ENCODE results near the gene PTPA.

DNA sequence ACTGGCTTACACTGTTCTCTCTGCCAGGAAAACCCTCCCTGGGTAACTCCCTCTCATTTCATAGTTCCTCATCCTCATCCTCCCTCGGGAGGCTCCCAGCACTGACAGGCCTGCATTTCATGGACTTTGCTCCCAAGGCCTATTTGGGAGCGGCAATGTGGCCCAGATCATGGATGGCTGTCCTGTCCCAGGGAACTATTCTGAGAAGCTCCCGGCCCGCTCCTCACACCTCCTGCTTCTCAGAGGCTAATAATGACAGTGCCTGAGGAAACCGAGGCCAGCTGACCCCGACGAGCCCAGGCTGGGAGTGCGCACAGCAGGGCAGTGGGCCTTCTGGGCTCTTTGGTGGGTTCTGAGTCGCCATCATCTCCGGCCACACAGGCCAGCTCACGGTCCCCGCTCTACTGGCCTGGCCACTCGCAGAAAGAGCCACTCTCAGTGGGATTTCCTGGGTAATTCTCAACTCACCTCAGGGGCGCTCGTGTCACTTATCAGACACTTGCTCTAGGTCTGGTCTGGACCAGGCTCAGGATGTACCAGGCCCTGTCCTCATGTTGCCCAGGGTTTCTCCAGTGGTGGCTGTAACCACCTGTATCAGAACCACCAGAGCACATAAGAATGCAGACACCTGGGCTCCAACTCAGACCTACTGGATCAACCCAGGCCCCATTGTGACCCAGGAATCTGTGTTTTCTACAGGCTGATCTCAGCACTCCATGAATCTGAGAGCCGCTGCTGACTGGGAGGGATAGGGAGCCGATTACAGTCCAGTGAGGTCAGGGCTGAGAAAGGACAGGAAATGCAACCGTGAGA lies 32.3 kb upstream of the PTPA start:
- TF ChIP-seq EZH2 (IDR thresholded peaks at IDR 0.05; ENCODE audit: borderline replicate concordance, low read depth, low read length, severe bottlenecking) = no peak
- TF ChIP-seq, protein P1, sequence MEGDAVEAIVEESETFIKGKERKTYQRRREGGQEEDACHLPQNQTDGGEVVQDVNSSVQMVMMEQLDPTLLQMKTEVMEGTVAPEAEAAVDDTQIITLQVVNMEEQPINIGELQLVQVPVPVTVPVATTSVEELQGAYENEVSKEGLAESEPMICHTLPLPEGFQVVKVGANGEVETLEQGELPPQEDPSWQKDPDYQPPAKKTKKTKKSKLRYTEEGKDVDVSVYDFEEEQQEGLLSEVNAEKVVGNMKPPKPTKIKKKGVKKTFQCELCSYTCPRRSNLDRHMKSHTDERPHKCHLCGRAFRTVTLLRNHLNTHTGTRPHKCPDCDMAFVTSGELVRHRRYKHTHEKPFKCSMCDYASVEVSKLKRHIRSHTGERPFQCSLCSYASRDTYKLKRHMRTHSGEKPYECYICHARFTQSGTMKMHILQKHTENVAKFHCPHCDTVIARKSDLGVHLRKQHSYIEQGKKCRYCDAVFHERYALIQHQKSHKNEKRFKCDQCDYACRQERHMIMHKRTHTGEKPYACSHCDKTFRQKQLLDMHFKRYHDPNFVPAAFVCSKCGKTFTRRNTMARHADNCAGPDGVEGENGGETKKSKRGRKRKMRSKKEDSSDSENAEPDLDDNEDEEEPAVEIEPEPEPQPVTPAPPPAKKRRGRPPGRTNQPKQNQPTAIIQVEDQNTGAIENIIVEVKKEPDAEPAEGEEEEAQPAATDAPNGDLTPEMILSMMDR (IDR thresholded peaks at IDR 0.05; ENCODE audit: borderline replicate concordance, extremely low read depth, low read length, poor library complexity, severe bottlenecking) = no peak

All from DND-41 (cell line).